Kidney tubule cell (primary cell): ENCODE data around the gene GLUL.
A peak's percentile ranks its signal among the peaks of the same experiment; 100 is the strongest.

Experiments
- DNase-seq: peaks from one replicate; pipeline ENCODE4 v3.0.0-alpha.2; 2018; ENCODE audit warnings: low spot score

The GLUL gene

DNA sequence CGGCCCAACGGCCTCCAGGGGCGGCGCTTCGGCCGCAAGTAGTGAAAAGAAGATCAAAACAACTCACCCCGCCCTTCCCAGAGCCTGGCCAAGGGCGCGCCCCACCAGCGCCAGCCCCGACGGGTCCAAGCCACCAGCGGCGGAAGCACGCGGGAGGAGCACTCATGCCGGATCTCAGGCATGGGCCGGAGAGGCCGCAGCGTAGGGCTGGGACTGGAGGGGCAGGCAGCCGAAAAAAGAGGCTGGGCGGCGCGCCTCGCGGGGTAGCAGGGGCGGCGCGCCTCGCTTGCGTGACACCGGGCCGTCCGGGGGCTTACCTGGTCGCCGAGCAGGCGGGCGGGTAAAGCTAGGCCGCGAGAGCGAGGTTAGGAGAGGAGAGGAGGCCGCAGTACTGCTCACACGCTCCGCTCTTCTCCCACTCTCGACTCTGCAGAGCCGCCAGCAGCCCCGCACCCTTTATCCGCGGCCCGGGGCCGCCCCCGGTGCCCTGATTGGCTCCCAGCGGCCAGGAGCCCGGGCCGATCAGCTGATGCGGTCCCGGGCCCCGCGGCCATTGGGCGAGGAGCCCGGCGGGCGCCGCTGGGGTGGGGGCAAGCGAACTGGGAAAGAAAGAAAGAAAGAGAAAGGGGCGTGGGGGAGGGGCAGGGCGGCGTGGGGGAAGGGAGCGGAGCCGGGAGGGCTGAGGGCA is at the start of gene GLUL:
GLUL (minus strand) TSS at position 429 of the 688 bp plus-strand sequence. CDS start 3,053 bp downstream, outside the sequence.
- DNase-seq, result peak; percentile 94

GRCh38 chr1:182438326-182438725 is 46.7 kb upstream of the GLUL start:
- DNase-seq, result no peak

DNA sequence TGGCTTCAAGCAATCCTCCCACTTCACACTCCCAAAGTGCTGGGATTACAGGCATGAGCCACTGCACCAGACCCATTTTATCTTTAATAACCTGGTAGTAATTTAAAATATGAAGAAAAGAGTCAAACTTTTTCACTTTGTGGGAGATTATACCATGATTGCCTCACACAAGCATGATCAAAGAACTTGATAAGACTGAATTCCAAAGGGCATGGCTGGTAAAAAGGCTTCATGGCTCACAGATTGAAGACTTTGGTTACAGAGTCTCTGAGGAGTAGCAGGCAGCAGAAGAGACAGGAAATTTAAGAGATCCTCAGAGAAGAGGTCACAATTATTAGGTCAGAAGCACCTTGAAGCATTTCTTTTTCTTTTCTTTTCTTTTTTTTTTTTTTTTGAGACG is 42.0 kb upstream of the GLUL start:
- DNase-seq, result no peak

GRCh38 chr1:182431278-182431677 is 39.7 kb upstream of the GLUL start:
- DNase-seq, result no peak

GRCh38 chr1:182430263-182431068 is 38.9 kb upstream of the GLUL start:
- no peak for DNase-seq

DNA sequence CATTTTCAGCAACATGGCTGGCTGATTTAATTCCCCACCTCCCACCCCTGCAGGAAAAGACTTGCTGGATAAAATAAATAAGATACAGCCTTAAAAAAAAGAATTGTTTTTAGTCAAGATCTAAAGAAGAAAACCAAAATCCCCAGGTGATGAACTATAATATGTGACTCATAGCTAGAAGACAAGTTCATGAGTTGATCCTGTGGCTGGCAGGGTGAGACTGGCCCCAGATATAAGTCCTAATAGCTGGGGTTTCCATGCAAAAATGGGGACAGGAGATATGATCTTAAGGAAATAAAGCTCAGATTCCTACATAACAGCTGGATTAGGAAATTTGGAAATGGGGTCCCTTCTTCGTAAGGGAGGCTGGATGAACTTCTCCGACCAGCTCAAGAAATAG is 36.5 kb upstream of the GLUL start:
- no peak for DNase-seq

- no peak for DNase-seq
Observed at GRCh38 chr1:182426442-182427430, 35.1 kb upstream of the GLUL start.

GRCh38 chr1:182415789-182416188 is 24.2 kb upstream of the GLUL start:
- peak; percentile 27 for DNase-seq

GRCh38 chr1:182413969-182414368 is 22.4 kb upstream of the GLUL start:
- DNase-seq, result no peak

- no peak for DNase-seq
Observed at GRCh38 chr1:182413486-182413885, 21.9 kb upstream of the GLUL start.

- no peak for DNase-seq
Observed at GRCh38 chr1:182410620-182411273, 19.2 kb upstream of the GLUL start.

DNA sequence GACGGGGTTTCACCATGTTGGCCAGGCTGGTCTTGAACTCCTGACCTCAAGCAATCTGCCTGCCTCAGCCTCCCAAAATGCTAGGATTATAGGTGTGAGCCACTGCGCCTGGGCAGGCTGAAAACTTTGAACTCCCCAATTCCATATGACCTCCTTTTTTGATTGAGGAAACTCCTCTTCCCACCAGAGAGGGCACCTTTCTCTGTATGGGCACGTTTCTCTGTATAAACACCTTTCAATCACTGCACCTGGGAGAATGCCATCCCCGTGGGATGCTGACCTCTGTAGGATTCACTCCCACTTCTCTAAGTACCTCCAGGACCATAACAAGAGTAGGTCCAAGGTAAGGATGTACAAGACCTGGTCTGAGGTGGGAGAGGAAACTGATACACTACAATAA is 18.5 kb upstream of the GLUL start:
- DNase-seq, result no peak

GRCh38 chr1:182408435-182409075 is 17.0 kb upstream of the GLUL start:
- DNase-seq, result no peak

- DNase-seq, result peak; percentile 58
Observed at GRCh38 chr1:182407724-182408123, 16.1 kb upstream of the GLUL start.

DNA sequence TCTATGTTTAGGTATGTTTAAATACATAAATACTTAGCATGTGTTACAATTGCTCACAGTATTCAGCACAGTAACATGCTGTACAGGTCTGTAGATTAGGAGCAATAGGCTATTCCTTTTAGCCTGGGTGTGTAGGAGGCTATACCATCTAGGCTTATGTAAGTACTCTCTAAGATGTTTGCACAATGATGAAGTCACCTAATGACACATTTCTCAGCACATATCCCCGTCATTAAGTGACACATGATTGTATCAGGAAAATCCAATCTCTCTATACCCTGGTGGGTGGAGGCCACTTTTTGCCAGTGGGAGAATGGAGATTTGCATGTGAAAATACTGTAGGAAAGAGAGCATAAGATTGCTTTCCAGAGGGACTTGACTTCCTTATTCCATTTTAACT is 14.4 kb upstream of the GLUL start:
- no peak for DNase-seq

- DNase-seq, result no peak
Observed at GRCh38 chr1:182405578-182405977, 14.0 kb upstream of the GLUL start.

- DNase-seq, result no peak
Observed at GRCh38 chr1:182404781-182405180, 13.2 kb upstream of the GLUL start.

- no peak for DNase-seq
Observed at GRCh38 chr1:182400567-182400966, 9.0 kb upstream of the GLUL start, which contains the start of gene TEDDM1. TEDDM1 (minus strand) TSS chr1:182400667; CDS start chr1:182400485, 182 bp downstream.

GRCh38 chr1:182397653-182398393 is 6.2 kb upstream of the GLUL start:
- peak; percentile 65 for DNase-seq

DNA sequence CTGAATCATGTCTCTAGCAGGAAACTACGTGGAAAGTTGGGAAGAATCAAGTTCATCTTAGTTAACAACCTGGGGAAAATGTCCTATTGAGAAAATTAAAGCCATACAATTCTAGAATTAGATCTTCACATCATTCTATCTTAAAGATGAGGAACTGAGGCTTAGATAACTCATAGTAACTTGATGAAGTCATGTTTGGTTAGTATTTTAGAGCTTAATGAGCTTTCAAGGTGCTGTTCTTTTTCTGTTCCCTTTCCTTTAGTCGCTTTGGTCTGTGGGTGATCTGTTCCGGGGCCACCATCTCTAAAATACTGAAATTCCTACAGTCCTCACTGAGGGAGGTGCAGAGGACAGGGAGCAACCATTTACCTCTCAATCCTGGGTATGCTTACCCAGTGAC is 4.3 kb upstream of the GLUL start:
- DNase-seq, result no peak
